Trophoblast cell (in vitro differentiated cells and primary cell): ENCODE data around the gene CD93.

Experiments used
- DNase-seq, 2 donors: peaks; one replicate each; pipeline ENCODE4 v3.0.0-alpha.2; 2016
- H2AFZ ChIP-seq: 2 replicates; pipeline ENCODE4 v1.6.1; 2013; ENCODE audit warnings: low read length, moderate library complexity, mild to moderate bottlenecking; ENCODE audit not compliant: insufficient read depth, poor library complexity
- H2AK5ac ChIP-seq: 2 replicates; pipeline ENCODE4 v1.6.1; 2013; ENCODE audit warnings: mild to moderate bottlenecking, low read length
- H2BK120ac ChIP-seq: 2 replicates; pipeline ENCODE4 v1.6.1; 2013; ENCODE audit warnings: low read length, mild to moderate bottlenecking, moderate library complexity; ENCODE audit not compliant: insufficient read depth, poor library complexity
- H2BK12ac ChIP-seq: 2 replicates; pipeline ENCODE4 v1.6.1; 2013; ENCODE audit warnings: mild to moderate bottlenecking, low read length, moderate library complexity
- H2BK5ac ChIP-seq: 2 replicates; pipeline ENCODE4 v1.6.1; 2013; ENCODE audit warnings: low read length, low read depth, moderate library complexity, mild to moderate bottlenecking; ENCODE audit not compliant: poor library complexity
- H3K14ac ChIP-seq: 2 replicates; pipeline ENCODE4 v1.6.1; 2013; ENCODE audit warnings: mild to moderate bottlenecking, low read length
- H3K18ac ChIP-seq: 2 replicates; pipeline ENCODE4 v1.6.1; 2013; ENCODE audit warnings: mild to moderate bottlenecking, low read length
- H3K23ac ChIP-seq: 2 replicates; pipeline ENCODE4 v1.6.1; 2013; ENCODE audit warnings: low read length
- H3K27ac ChIP-seq: 2 replicates; pipeline ENCODE4 v1.5.1; 2013; ENCODE audit warnings: low read depth, mild to moderate bottlenecking, inconsistent platforms, low read length, moderate library complexity
- H3K27me3 ChIP-seq: 2 replicates; pipeline ENCODE4 v1.6.1; 2013; ENCODE audit warnings: inconsistent platforms, mild to moderate bottlenecking, low read length, moderate library complexity; ENCODE audit not compliant: insufficient read depth
- H3K36me3 ChIP-seq, 2 experiments: 1 replicate in 1 of 2; 2 replicates in 1 of 2; pipeline ENCODE4 v1.6.1; 2013; ENCODE audit warnings: low read length in 2 of 2, mild to moderate bottlenecking in 2 of 2, moderate library complexity in 1 of 2; ENCODE audit not compliant: insufficient read depth in 2 of 2, control insufficient read depth in 1 of 2
- H3K4ac ChIP-seq: 2 replicates; pipeline ENCODE4 v1.6.1; 2013; ENCODE audit warnings: low read depth, mild to moderate bottlenecking, low read length, moderate library complexity
- H3K4me1 ChIP-seq, 2 experiments: 1 replicate in 1 of 2; 2 replicates in 1 of 2; pipeline ENCODE4 v1.6.1; 2013; ENCODE audit warnings: low read length in 2 of 2, mild to moderate bottlenecking in 2 of 2, moderate library complexity in 1 of 2; ENCODE audit not compliant: insufficient read depth in 2 of 2, control insufficient read depth in 1 of 2
- H3K4me2 ChIP-seq: 2 replicates; pipeline ENCODE4 v1.6.1; 2013; ENCODE audit warnings: inconsistent platforms, mild to moderate bottlenecking, low read length, moderate library complexity
- H3K4me3 ChIP-seq: 2 replicates; pipeline ENCODE4 v1.5.1; 2013; ENCODE audit warnings: mild to moderate bottlenecking, low read depth, low read length, inconsistent platforms
- H3K79me1 ChIP-seq: one replicate; pipeline ENCODE4 v1.6.1; 2013; ENCODE audit warnings: low read length
- H3K79me2 ChIP-seq: 2 replicates; pipeline ENCODE4 v1.6.1; 2013; ENCODE audit warnings: low read length, mild to moderate bottlenecking; ENCODE audit not compliant: control insufficient read depth, insufficient read depth, poor library complexity
- H3K9ac ChIP-seq: 2 replicates; pipeline ENCODE4 v1.6.1; 2013; ENCODE audit warnings: mild to moderate bottlenecking, low read length
- H3K9me3 ChIP-seq: 2 replicates; pipeline ENCODE4 v1.6.1; 2013; ENCODE audit warnings: low read depth, mild to moderate bottlenecking, control low read depth, inconsistent platforms, low read length; ENCODE audit not compliant: insufficient read depth
- H4K12ac ChIP-seq: 2 replicates; pipeline ENCODE4 v1.6.1; 2013; ENCODE audit warnings: low read depth, mild to moderate bottlenecking, low read length, moderate library complexity
- H4K8ac ChIP-seq: 2 replicates; pipeline ENCODE4 v1.6.1; 2013; ENCODE audit warnings: low read depth, mild to moderate bottlenecking, low read length, moderate library complexity
- H4K91ac ChIP-seq: one replicate; pipeline ENCODE4 v1.6.1; 2013; ENCODE audit warnings: low read depth, mild to moderate bottlenecking, low read length, moderate library complexity
- WGBS: extraction: QIAGEN DNeasy Blood & Tissue Kit; methylation state at CpG from one replicate; pipeline ENCODE4 v1.1.7; 2013; ENCODE audit warnings: missing lambda C conversion rate; ENCODE audit not compliant: insufficient read length, insufficient coverage; ENCODE audit errors: extremely low coverage; 5-methylcytosine and 5-hydroxymethylcytosine counted together

CD93 gene

GRCh38 chr20:23118766-23119165, 32.6 kb upstream of the CD93 start:
- no peak overlapping the region for H4K12ac ChIP-seq
- H3K9ac ChIP-seq = no peak overlapping the region
- no peak overlapping the region for H2BK120ac ChIP-seq
- H3K27ac ChIP-seq = no peak overlapping the region
- H3K23ac ChIP-seq = no peak overlapping the region
- no peak overlapping the region for H3K14ac ChIP-seq
- H3K79me1 ChIP-seq = no peaks in the 10 kb centered on the region
- H4K91ac ChIP-seq = no peak overlapping the region
- H3K27me3 ChIP-seq = no peaks in the 10 kb centered on the region
- no peaks in the 10 kb centered on the region for H3K9me3 ChIP-seq
- H2AFZ ChIP-seq = no peak overlapping the region
- H2BK12ac ChIP-seq = no peak overlapping the region
- H2AK5ac ChIP-seq = no peak overlapping the region
- no peak overlapping the region for H4K8ac ChIP-seq
- no peaks in the 10 kb centered on the region for H3K79me2 ChIP-seq
- no peaks in the 10 kb centered on the region for H3K4me1 ChIP-seq
- H3K4me2 ChIP-seq = no peak overlapping the region
- no peak overlapping the region for H3K18ac ChIP-seq
- no peaks in the 10 kb centered on the region for H3K36me3 ChIP-seq
- H2BK5ac ChIP-seq = no peak overlapping the region
- H3K4ac ChIP-seq = no peak overlapping the region
- no CpG with 5 or more reads among the region's 9 CpGs for WGBS
- peak; percentile 85 to 91 for DNase-seq
- no peak overlapping the region for H3K4me3 ChIP-seq

- H3K4me1 ChIP-seq = no peaks in the 10 kb centered on the region
- H3K27ac ChIP-seq = no peak overlapping the region
- H3K4me2 ChIP-seq = no peak overlapping the region
- no peak overlapping the region for H4K12ac ChIP-seq
- no peak overlapping the region for H3K9ac ChIP-seq
- no peak overlapping the region for H4K8ac ChIP-seq
- no peaks in the 10 kb centered on the region for H3K27me3 ChIP-seq
- H3K36me3 ChIP-seq = no peaks in the 10 kb centered on the region
- H4K91ac ChIP-seq = no peak overlapping the region
- H3K18ac ChIP-seq = no peak overlapping the region
- H3K23ac ChIP-seq = no peak overlapping the region
- no peak overlapping the region for H2BK120ac ChIP-seq
- WGBS = no CpG with 5 or more reads among the region's 8 CpGs
- H3K4me3 ChIP-seq = no peak overlapping the region
- no peaks in the 10 kb centered on the region for H3K79me2 ChIP-seq
- no peak for DNase-seq
- no peak overlapping the region for H3K4ac ChIP-seq
- H3K14ac ChIP-seq = no peak overlapping the region
- H3K79me1 ChIP-seq = no peaks in the 10 kb centered on the region
- H2AK5ac ChIP-seq = no peak overlapping the region
- no peak overlapping the region for H2BK12ac ChIP-seq
- H2BK5ac ChIP-seq = no peak overlapping the region
- H2AFZ ChIP-seq = no peak overlapping the region
- no peaks in the 10 kb centered on the region for H3K9me3 ChIP-seq
These were observed 32.0 kb upstream of the CD93 start for GRCh38 chr20:23118144-23118543.

GRCh38 chr20:23117738-23118137, 31.6 kb upstream of the CD93 start:
- Histone ChIP-seq H3K4me1 (no peaks in the 10 kb centered on the region), H4K8ac (no peak overlapping the region), H2AK5ac (no peak overlapping the region), H3K27me3 (no peaks in the 10 kb centered on the region), H3K14ac (no peak overlapping the region), H3K18ac (no peak overlapping the region), H2BK12ac (no peak overlapping the region), H3K9me3 (no peaks in the 10 kb centered on the region), H2BK120ac (no peak overlapping the region), H3K4me2 (no peak overlapping the region), H3K4me3 (no peak overlapping the region), H3K79me2 (no peaks in the 10 kb centered on the region), H3K79me1 (no peaks in the 10 kb centered on the region), H3K9ac (no peak overlapping the region), H3K27ac (no peak overlapping the region), H4K12ac (no peak overlapping the region), H3K23ac (no peak overlapping the region), H2BK5ac (no peak overlapping the region), H2AFZ (no peak overlapping the region), H4K91ac (no peak overlapping the region), H3K36me3 (no peaks in the 10 kb centered on the region), H3K4ac (no peak overlapping the region)
- WGBS = no CpG with 5 or more reads among the region's 8 CpGs
- peak in 1 of 2 donors; percentile 50 for DNase-seq

- Histone ChIP-seq H4K12ac (no peak overlapping the region), H2BK12ac (no peak overlapping the region), H3K18ac (no peak overlapping the region), H3K79me1 (no peaks in the 10 kb centered on the region), H2BK120ac (no peak overlapping the region), H3K36me3 (no peaks in the 10 kb centered on the region), H2AK5ac (no peak overlapping the region), H4K91ac (no peak overlapping the region), H3K14ac (no peak overlapping the region), H3K4me2 (no peak overlapping the region), H2AFZ (no peak overlapping the region), H3K9ac (no peak overlapping the region), H3K9me3 (no peaks in the 10 kb centered on the region), H4K8ac (no peak overlapping the region), H3K4ac (no peak overlapping the region), H2BK5ac (no peak overlapping the region), H3K23ac (no peak overlapping the region), H3K4me3 (no peak overlapping the region), H3K27me3 (no peaks in the 10 kb centered on the region), H3K27ac (no peak overlapping the region), H3K79me2 (no peaks in the 10 kb centered on the region), H3K4me1 (no peaks in the 10 kb centered on the region)
- WGBS = no CpG with 5 or more reads among the region's 10 CpGs
- DNase-seq = peak; percentile 91 to 98
These were observed 30.4 kb upstream of the CD93 start for GRCh38 chr20:23116311-23117089.
